ENCODE results near the gene AKAP17A.

DNA sequence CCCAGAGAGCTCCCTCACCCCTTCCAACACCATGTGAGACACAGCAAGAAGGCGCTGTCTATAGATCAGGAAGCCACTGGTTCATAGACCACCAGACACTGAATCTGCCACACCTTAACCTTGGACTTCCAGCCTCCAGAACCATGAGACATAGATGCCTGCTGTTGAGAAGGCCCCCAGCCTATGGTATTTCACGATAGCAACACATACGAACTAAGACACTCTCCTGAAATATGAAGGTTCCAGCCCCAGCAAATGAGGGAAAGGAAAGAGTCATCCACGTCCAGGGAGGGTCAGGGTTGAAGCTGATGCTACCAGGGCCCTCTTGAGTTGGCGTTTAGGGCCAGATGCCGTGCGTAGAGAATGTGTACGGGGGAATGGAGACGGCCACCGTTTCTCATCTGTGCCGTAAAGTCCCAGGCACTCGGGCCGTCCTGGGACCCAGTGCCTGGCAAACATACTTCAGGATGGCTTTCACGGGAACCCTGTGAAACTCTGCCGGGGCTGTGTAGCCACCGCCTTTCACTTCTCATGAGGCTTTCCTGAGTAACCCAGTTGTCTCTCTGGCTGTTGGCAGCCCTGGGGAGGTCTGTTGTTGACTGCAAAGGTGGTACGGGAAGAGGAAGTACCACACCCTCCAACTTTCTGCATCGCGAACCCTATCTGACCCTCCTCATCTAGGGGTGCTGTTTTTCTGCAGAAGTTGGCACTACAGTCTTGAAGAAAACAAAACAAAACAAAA lies 36.8 kb upstream of the AKAP17A start:
- no peak for TF ChIP-seq YY1 (IDR thresholded peaks at IDR 0.05; ENCODE audit: insufficient read depth, insufficient read length)
- TF ChIP-seq SUZ12 (IDR thresholded peaks at IDR 0.05; ENCODE audit: extremely low read depth, insufficient read depth, insufficient read length) = no peak
